Sigmoid colon (tissue), 3 donors: ENCODE measurements around the gene AHNAK2.

Experiments
- POLR2A ChIP-seq, 2 donors: fragments of 450-650 bp; IDR thresholded peaks; one replicate each; pipeline ENCODE4 v1.6.1; 2016; ENCODE audit warnings: antibody characterized with exemption in 2 of 2, mild to moderate bottlenecking in 2 of 2, moderate library complexity in 2 of 2
- TF ChIP-seq, protein P1 (sequence below), 4 experiments: fragments of 450-650 bp in 3 of 4; fragments of 200-600 bp in 1 of 4; IDR thresholded peaks; one replicate each; pipeline ENCODE4 v1.5.1; 2016 to 2019; ENCODE audit warnings: antibody characterized with exemption in 4 of 4, mild to moderate bottlenecking in 3 of 4, moderate library complexity in 2 of 4

DNA sequence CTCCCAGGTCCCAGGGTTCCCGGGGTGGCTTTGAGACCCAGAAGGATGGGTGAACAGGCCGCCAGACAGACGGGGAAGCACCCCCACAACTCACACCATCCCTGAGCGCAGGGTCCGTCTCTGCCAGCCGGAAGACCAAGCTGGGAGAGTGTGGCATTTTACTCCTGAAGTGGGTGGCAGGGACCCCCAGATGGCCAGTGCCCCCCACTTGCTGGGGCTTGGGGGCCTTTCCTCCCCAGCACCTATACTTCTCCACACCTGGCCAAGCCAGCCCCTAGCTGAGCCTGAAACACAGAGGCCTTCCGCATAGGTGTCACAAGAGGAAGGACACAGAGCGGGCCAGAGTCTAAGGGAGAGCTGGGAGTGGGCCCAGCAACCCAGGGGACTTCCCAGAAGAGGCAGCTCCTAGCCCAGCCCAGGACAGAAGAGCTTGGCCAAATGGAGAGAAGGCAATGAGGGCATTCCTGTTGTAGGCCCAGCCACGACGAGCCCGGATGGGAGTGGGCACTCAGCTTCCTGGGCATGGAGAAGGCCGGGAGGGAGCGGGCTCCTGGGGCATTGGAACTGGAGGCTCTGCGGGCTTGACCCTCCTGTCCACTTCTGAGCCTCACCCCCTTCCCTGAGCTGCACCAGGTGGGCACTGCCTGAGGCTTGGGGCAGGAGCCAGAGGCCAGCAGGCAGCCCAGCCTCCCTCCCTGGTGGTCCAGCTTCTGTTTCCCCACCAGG lies 3.3 kb downstream of the AHNAK2 start:
- TF ChIP-seq, protein P1, sequence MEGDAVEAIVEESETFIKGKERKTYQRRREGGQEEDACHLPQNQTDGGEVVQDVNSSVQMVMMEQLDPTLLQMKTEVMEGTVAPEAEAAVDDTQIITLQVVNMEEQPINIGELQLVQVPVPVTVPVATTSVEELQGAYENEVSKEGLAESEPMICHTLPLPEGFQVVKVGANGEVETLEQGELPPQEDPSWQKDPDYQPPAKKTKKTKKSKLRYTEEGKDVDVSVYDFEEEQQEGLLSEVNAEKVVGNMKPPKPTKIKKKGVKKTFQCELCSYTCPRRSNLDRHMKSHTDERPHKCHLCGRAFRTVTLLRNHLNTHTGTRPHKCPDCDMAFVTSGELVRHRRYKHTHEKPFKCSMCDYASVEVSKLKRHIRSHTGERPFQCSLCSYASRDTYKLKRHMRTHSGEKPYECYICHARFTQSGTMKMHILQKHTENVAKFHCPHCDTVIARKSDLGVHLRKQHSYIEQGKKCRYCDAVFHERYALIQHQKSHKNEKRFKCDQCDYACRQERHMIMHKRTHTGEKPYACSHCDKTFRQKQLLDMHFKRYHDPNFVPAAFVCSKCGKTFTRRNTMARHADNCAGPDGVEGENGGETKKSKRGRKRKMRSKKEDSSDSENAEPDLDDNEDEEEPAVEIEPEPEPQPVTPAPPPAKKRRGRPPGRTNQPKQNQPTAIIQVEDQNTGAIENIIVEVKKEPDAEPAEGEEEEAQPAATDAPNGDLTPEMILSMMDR (IDR thresholded peaks at IDR 0.05), result no peak
- TF ChIP-seq POLR2A (IDR thresholded peaks at IDR 0.05), result no peak
